ENCODE measurements around the gene EXOSC7. TPM values are rescaled to one million over a fixed set of nuclear protein-coding genes. Genes with fewer than 3 reads are reported as not detected.

Gene EXOSC7
- total and polyA plus RNA-seq, 2 of the 4 experiments (the other 2 are of a cell fraction), result 61.6 to 62.2 TPM

DNA sequence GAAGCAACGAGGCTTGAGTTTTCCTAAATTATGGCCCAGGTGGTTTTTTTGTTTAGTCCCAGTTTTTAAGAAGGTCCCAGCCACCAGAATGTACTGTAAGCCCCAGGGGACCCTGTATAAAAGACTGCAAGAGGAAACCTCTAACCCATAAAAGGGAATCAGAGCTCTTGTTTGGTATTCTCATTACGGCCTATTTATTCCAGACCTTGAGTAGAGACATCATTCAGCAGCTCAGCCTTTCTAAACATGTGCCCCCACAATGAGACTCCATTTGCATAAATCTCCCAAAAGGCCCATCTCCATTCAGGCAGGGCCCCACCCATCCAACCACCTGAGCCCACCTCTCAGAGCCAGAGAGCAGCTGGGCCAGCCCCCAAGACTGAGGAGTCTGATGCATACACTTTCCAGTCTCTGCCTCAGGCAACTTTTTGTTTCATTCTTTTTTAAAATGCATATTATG lies 25.7 kb upstream of the EXOSC7 start:
- TF ChIP-seq POLR2A (IDR thresholded peaks at IDR 0.05; ENCODE audit: low read depth, low read length), result no peak
- TF ChIP-seq, protein P1, sequence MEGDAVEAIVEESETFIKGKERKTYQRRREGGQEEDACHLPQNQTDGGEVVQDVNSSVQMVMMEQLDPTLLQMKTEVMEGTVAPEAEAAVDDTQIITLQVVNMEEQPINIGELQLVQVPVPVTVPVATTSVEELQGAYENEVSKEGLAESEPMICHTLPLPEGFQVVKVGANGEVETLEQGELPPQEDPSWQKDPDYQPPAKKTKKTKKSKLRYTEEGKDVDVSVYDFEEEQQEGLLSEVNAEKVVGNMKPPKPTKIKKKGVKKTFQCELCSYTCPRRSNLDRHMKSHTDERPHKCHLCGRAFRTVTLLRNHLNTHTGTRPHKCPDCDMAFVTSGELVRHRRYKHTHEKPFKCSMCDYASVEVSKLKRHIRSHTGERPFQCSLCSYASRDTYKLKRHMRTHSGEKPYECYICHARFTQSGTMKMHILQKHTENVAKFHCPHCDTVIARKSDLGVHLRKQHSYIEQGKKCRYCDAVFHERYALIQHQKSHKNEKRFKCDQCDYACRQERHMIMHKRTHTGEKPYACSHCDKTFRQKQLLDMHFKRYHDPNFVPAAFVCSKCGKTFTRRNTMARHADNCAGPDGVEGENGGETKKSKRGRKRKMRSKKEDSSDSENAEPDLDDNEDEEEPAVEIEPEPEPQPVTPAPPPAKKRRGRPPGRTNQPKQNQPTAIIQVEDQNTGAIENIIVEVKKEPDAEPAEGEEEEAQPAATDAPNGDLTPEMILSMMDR (conservative IDR thresholded peaks at IDR 0.05; ENCODE audit: low read depth, low read length), result no peak
- no peak for TF ChIP-seq BHLHE40 (IDR thresholded peaks at IDR 0.05; ENCODE audit: low read depth, low read length)
- TF ChIP-seq CEBPB (IDR thresholded peaks at IDR 0.05; ENCODE audit: low read depth, low read length), result no peak
- no peak for TF ChIP-seq CHD1 (IDR thresholded peaks at IDR 0.05; ENCODE audit: low read depth, low read length)
- TF ChIP-seq FOS (IDR thresholded peaks at IDR 0.05; ENCODE audit: low read depth, low read length), result no peak
- no peak for TF ChIP-seq MAFK (IDR thresholded peaks at IDR 0.05; ENCODE audit: low read depth, low read length)
- TF ChIP-seq NFE2L2 (IDR thresholded peaks at IDR 0.05; ENCODE audit: low read depth, low read length), result no peak
- no peak for TF ChIP-seq RCOR1 (IDR thresholded peaks at IDR 0.05; ENCODE audit: insufficient replicate concordance, low read length)
- TF ChIP-seq RFX5 (IDR thresholded peaks at IDR 0.05; ENCODE audit: low read depth, low read length), result no peak
- no peak for TF ChIP-seq MXI1 (IDR thresholded peaks at IDR 0.05; ENCODE audit: borderline replicate concordance, low read depth, low read length)
- TF ChIP-seq RAD21 (IDR thresholded peaks at IDR 0.05; ENCODE audit: low read length), result no peak
- TF ChIP-seq SMC3 (IDR thresholded peaks at IDR 0.05; ENCODE audit: low read depth, low read length), result no peak
- TF ChIP-seq, protein P2, sequence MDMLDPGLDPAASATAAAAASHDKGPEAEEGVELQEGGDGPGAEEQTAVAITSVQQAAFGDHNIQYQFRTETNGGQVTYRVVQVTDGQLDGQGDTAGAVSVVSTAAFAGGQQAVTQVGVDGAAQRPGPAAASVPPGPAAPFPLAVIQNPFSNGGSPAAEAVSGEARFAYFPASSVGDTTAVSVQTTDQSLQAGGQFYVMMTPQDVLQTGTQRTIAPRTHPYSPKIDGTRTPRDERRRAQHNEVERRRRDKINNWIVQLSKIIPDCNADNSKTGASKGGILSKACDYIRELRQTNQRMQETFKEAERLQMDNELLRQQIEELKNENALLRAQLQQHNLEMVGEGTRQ (IDR thresholded peaks at IDR 0.05; ENCODE audit: low read depth, low read length), result no peak
- TF ChIP-seq, protein P3, sequence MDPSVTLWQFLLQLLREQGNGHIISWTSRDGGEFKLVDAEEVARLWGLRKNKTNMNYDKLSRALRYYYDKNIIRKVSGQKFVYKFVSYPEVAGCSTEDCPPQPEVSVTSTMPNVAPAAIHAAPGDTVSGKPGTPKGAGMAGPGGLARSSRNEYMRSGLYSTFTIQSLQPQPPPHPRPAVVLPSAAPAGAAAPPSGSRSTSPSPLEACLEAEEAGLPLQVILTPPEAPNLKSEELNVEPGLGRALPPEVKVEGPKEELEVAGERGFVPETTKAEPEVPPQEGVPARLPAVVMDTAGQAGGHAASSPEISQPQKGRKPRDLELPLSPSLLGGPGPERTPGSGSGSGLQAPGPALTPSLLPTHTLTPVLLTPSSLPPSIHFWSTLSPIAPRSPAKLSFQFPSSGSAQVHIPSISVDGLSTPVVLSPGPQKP (IDR thresholded peaks at IDR 0.05; ENCODE audit: borderline replicate concordance, low read depth, low read length), result no peak
- no peak for TF ChIP-seq MAZ (IDR thresholded peaks at IDR 0.05; ENCODE audit: borderline replicate concordance, low read depth, low read length)
- peaks cover 22% of the 10 kb centered on the region for H4K20me1 ChIP-seq (ENCODE audit: insufficient read depth, low read length)
- in situ Hi-C loops (cut with MboI; ENCODE audit: low sequenced_read_pairs) (no loop called here), dilution Hi-C loops (cut with HindIII; ENCODE audit: low sequenced_read_pairs, unreplicated experiment) (no loop called here), intact Hi-C loops (cut with micrococcal nuclease) (no loop called here)
- WGBS, 2 experiments (ENCODE audit: extremely low coverage in 2 of 2, insufficient read length in 1 of 2), result 100% methylated on average over 1 of the region's 2 CpGs; no CpG with 5 or more reads in 1 of the 2 experiments
- H2AFZ ChIP-seq (replicated peaks; ENCODE audit: low read length, poor library complexity), result no peak overlapping the region
- CTCF ChIA-PET, result no interaction called here
- H3K9me3 ChIP-seq (ENCODE audit: control insufficient read depth, insufficient read depth, low read length), result no peaks in the 10 kb centered on the region
- H2BK15ac ChIP-seq (ENCODE audit: low read depth, low read length), result no peak overlapping the region
- peaks cover 30% of the 10 kb centered on the region; the same call in 1 of the 2 replicates for H3K9me1 ChIP-seq (ENCODE audit: insufficient read depth, low read length)
- no TSS peak for BruUV-seq (replicated peaks)
- no peaks in the 10 kb centered on the region for H3K27me3 ChIP-seq (ENCODE audit: control insufficient read depth, insufficient read depth, low read length)
- no peak overlapping the region for H3K27ac ChIP-seq (ENCODE audit: insufficient read depth, low read length)
- no peak for ATAC-seq (ENCODE audit: low read depth)
- no peak overlapping the region for H2BK120ac ChIP-seq (ENCODE audit: low read depth, low read length)
- no peak overlapping the region for H4K8ac ChIP-seq (ENCODE audit: low read depth in 2 of 2, low read length in 2 of 2)
- H3K4ac ChIP-seq (ENCODE audit: low read depth, low read length), result no peak overlapping the region
- H2BK20ac ChIP-seq (ENCODE audit: low read depth, low read length), result no peak overlapping the region
- POLR2A ChIA-PET (ENCODE audit: unreplicated experiment), result no interaction called here
- H2AK9ac ChIP-seq (replicated peaks; ENCODE audit: low read depth, low read length, poor library complexity), result no peak overlapping the region
- H3K4me1 ChIP-seq (ENCODE audit: control insufficient read depth, insufficient read depth, low read length), result peaks cover 5% of the 10 kb centered on the region; the same call in 1 of the 2 replicates
- no peak overlapping the region for H3K4me3 ChIP-seq (ENCODE audit: insufficient read depth, low read depth, low read length)
- H4K5ac ChIP-seq (ENCODE audit: low read depth, low read length), result no peak overlapping the region
- no peak for DNase-seq
- H3K23ac ChIP-seq (ENCODE audit: low read depth, low read length), result no peak overlapping the region
- H3K79me1 ChIP-seq (ENCODE audit: low read depth in 1 of 2, low read length in 2 of 2), result peaks cover 24 to 62% of the 10 kb centered on the region in 2 experiments
- no peak overlapping the region for H3K4me2 ChIP-seq (ENCODE audit: low read depth, low read length)
- H4K91ac ChIP-seq (ENCODE audit: insufficient read depth, low read depth, low read length), result no peak overlapping the region
- H3K56ac ChIP-seq (ENCODE audit: extremely low read depth, insufficient read depth, low read length), result no peak overlapping the region
- H3K14ac ChIP-seq (replicated peaks; ENCODE audit: low read depth, low read length), result no peak overlapping the region
- no peak overlapping the region for H2AK5ac ChIP-seq (ENCODE audit: low read depth, low read length)
- no peak overlapping the region for H2BK5ac ChIP-seq (ENCODE audit: low read depth, low read length, poor library complexity, severe bottlenecking)
- no peak overlapping the region for H3K18ac ChIP-seq (ENCODE audit: low read depth, low read length)
- no peak overlapping the region for H3K9ac ChIP-seq (ENCODE audit: low read depth, low read length)
- peaks cover 3% of the 10 kb centered on the region; the same call in 1 of the 2 replicates for H3K36me3 ChIP-seq (ENCODE audit: control insufficient read depth, insufficient read depth, low read length)

Measured in IMR-90 (cell line).